GM12891 (cell line): ENCODE results near the gene CLK3.

ENCODE experiments used
- PAX5 ChIP-seq: IDR thresholded peaks from 2 replicates; pipeline ENCODE4 v1.6.1; 2011; ENCODE audit warnings: low read length, moderate library complexity, mild to moderate bottlenecking; ENCODE audit not compliant: insufficient read depth, severe bottlenecking
- POLR2A ChIP-seq: IDR thresholded peaks from 2 replicates; pipeline ENCODE4 v1.6.1; 2011; ENCODE audit warnings: low read depth, low read length, control low read depth
- POLR2AphosphoS5 ChIP-seq: IDR thresholded peaks from 2 replicates; pipeline ENCODE4 v1.6.1; 2011; ENCODE audit warnings: low read depth, low read length, control low read depth
- TAF1 ChIP-seq: IDR thresholded peaks from 2 replicates; pipeline ENCODE4 v1.6.1; 2011; ENCODE audit warnings: low read depth, low read length, control low read depth

GRCh38 chr15:74667975-74668374, 52.3 kb downstream of the CLK3 start:
- TF ChIP-seq POLR2A (no peak), POLR2AphosphoS5 (no peak), TAF1 (no peak), PAX5 (no peak)
